ENCODE data around the gene EFNA5. TPM values are rescaled to one million over a fixed set of nuclear protein-coding genes. Genes with fewer than 3 reads are reported as not detected.

EFNA5 gene
- total RNA-seq, 4 donors from 2014 or later, result 2.8 to 5.7 (median 3.7) TPM

GRCh38 chr5:107666051-107666655 lies 4.6 kb downstream of the EFNA5 start:
- intact Hi-C loops (cut with DNase I), result no loop called here
- H3K27me3 ChIP-seq, result peaks cover 0 to 24% (median 12%) of the 10 kb centered on the region in 4 donors
- H3K4me3 ChIP-seq, result no peak overlapping the region
- no peaks in the 10 kb centered on the region for H3K36me3 ChIP-seq
- H3K4me1 ChIP-seq, result peaks cover 10 to 21% (median 18%) of the 10 kb centered on the region in 4 donors
- WGBS, result 83% methylated on average over 3 of the region's 3 CpGs
- no peak overlapping the region for H3K27ac ChIP-seq (replicated peaks in 1 of 4)
- TF ChIP-seq CTCF (IDR thresholded peaks at IDR 0.05) (no peak), POLR2A (IDR thresholded peaks at IDR 0.05; ENCODE audit: low read depth) (no peak), POLR2AphosphoS5 (IDR thresholded peaks at IDR 0.05) (no peak), EP300 (IDR thresholded peaks at IDR 0.05) (no peak)
- no peak for DNase-seq (ENCODE audit: extremely low spot score)
- H3K9me3 ChIP-seq, result no peaks in the 10 kb centered on the region

GRCh38 chr5:107665036-107665570 lies 5.6 kb downstream of the EFNA5 start:
- 98% methylated on average over 2 of the region's 2 CpGs for WGBS
- Histone ChIP-seq H3K36me3 (no peaks in the 10 kb centered on the region), H3K27ac (replicated peaks in 1 of 4) (no peak overlapping the region), H3K9me3 (no peaks in the 10 kb centered on the region), H3K27me3 (peaks cover 0 to 18% (median 7%) of the 10 kb centered on the region in 4 donors), H3K4me1 (peaks cover 1 to 11% (median 8%) of the 10 kb centered on the region in 4 donors), H3K4me3 (no peak overlapping the region)
- no peak for DNase-seq (ENCODE audit: extremely low spot score)
- intact Hi-C loops (cut with DNase I), result no loop called here
- TF ChIP-seq EP300 (IDR thresholded peaks at IDR 0.05) (no peak), POLR2A (IDR thresholded peaks at IDR 0.05; ENCODE audit: low read depth) (no peak), POLR2AphosphoS5 (IDR thresholded peaks at IDR 0.05) (no peak), CTCF (IDR thresholded peaks at IDR 0.05) (no peak)

GRCh38 chr5:107663697-107664096 lies 7.0 kb downstream of the EFNA5 start:
- TF ChIP-seq EP300 (IDR thresholded peaks at IDR 0.05), result no peak
- no peak for TF ChIP-seq CTCF (IDR thresholded peaks at IDR 0.05)
- TF ChIP-seq POLR2AphosphoS5 (IDR thresholded peaks at IDR 0.05), result no peak
- TF ChIP-seq POLR2A (IDR thresholded peaks at IDR 0.05; ENCODE audit: low read depth), result no peak
- no peak for DNase-seq (ENCODE audit: extremely low spot score)
- H3K4me1 ChIP-seq, result no peaks in the 10 kb centered on the region
- no peak overlapping the region for H3K27ac ChIP-seq (replicated peaks in 1 of 4)
- H3K9me3 ChIP-seq, result no peaks in the 10 kb centered on the region
- WGBS, result 63% methylated on average over 1 of the region's 1 CpG
- intact Hi-C loops (cut with DNase I), result no loop called here
- no peak overlapping the region for H3K4me3 ChIP-seq
- peaks cover 0 to 4% (median 0%) of the 10 kb centered on the region in 4 donors for H3K27me3 ChIP-seq
- H3K36me3 ChIP-seq, result no peaks in the 10 kb centered on the region

DNA sequence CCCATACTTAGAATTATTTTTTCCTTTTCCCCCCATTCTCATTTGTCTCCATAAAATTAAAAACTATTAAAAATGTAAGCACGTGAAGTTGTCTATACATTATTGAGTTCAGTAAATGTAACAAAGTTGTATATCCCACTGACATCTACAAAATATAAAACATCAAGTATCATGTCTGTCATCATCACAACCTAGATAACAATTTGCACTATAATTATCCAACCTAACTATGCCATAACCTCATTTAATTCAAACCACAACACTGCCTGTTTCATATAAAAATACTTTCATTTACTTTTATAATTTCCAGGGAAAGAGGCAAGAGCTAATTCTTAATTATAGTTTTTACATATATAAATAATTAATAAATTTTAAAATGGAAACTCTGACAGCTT lies 9.1 kb downstream of the EFNA5 start:
- H3K4me1 ChIP-seq, result no peaks in the 10 kb centered on the region
- no peaks in the 10 kb centered on the region for H3K9me3 ChIP-seq
- TF ChIP-seq POLR2AphosphoS5 (IDR thresholded peaks at IDR 0.05), result no peak
- no peak for TF ChIP-seq EP300 (IDR thresholded peaks at IDR 0.05)
- no peak for TF ChIP-seq POLR2A (IDR thresholded peaks at IDR 0.05; ENCODE audit: low read depth)
- TF ChIP-seq CTCF (IDR thresholded peaks at IDR 0.05), result no peak
- no peaks in the 10 kb centered on the region for H3K36me3 ChIP-seq
- intact Hi-C loops (cut with DNase I), result no loop called here
- H3K27me3 ChIP-seq, result no peaks in the 10 kb centered on the region
- 85% methylated on average over 1 of the region's 1 CpG for WGBS
- H3K27ac ChIP-seq (replicated peaks in 1 of 4), result no peak overlapping the region
- DNase-seq (ENCODE audit: extremely low spot score), result no peak
- no peak overlapping the region for H3K4me3 ChIP-seq
